Transverse colon (tissue), 4 donors: Measurements from ENCODE around the gene KLHL13. TPM values are rescaled to one million over a fixed set of nuclear protein-coding genes. Genes with fewer than 3 reads are reported as not detected.

ENCODE experiments used
- DNase-seq: peaks from one replicate; pipeline ENCODE4 v3.0.0-alpha.2; 2019
- H3K27ac ChIP-seq, 4 donors: fragments of 200-600 bp; sonication (generic); 2 replicates each; pipeline ENCODE4 v1.5.1; 2016 to 2018; ENCODE audit warnings: inconsistent platforms in 4 of 4
- H3K27me3 ChIP-seq: fragments of 200-600 bp; sonication (generic); 2 replicates; pipeline ENCODE4 v1.5.1; 2017; ENCODE audit warnings: inconsistent platforms
- H3K36me3 ChIP-seq, 4 donors: fragments of 200-600 bp; sonication (generic); 2 replicates each; pipeline ENCODE4 v1.5.1; 2017 to 2019; ENCODE audit warnings: inconsistent platforms in 4 of 4
- H3K4me1 ChIP-seq, 4 donors: fragments of 200-600 bp; sonication (generic); 2 replicates each; pipeline ENCODE4 v1.5.1; 2017 to 2020; ENCODE audit warnings: inconsistent platforms in 4 of 4
- H3K4me3 ChIP-seq, 4 donors: fragments of 200-600 bp; sonication (generic); 1 replicate in 1 of 4; 2 replicates in 3 of 4; pipeline versions ENCODE4 v1.5.1 to v1.6.1; 2017 to 2019; ENCODE audit warnings: inconsistent platforms in 4 of 4
- H3K9me3 ChIP-seq, 2 donors: fragments of 200-600 bp; sonication (generic); 2 replicates each; pipeline ENCODE4 v1.5.1; 2017 to 2019; ENCODE audit warnings: inconsistent platforms in 2 of 2
- EP300 ChIP-seq: sonication (generic); formaldehyde crosslinking; IDR thresholded peaks from one replicate; pipeline ENCODE4 v1.6.1; 2017; ENCODE audit warnings: antibody characterized with exemption, low read depth
- POLR2A ChIP-seq: fragments of 450-650 bp; IDR thresholded peaks from one replicate; pipeline ENCODE4 v1.6.1; 2016; ENCODE audit warnings: antibody characterized with exemption, mild to moderate bottlenecking, moderate library complexity
- POLR2AphosphoS5 ChIP-seq, 3 donors: sonication (generic); formaldehyde crosslinking; IDR thresholded peaks; one replicate each; pipeline ENCODE4 v1.6.1; 2016; ENCODE audit warnings: antibody characterized with exemption in 3 of 3
- WGBS, 2 donors: methylation state at CpG; one replicate each; pipeline ENCODE4 v1.1.5; 2018; ENCODE audit warnings: low coverage in 1 of 2; 5-methylcytosine and 5-hydroxymethylcytosine counted together
- in situ Hi-C, 4 donors: fragments of 200-750 bp; cut with MboI; loops; one replicate each; pipeline versions ENCODE4 v1.15.0 to v1.15.1; 2017; ENCODE audit warnings: low sequenced_read_pairs in 3 of 4, low pct_ligation_motif_present in 1 of 4, low pct_unique_long_range_greater_than_20kb in 1 of 4
- intact Hi-C: fragments of 100-400 bp; cut with DNase I; formaldehyde crosslinking; loops from one replicate; pipeline ENCODE4 v1.15.1; 2023; ENCODE audit warnings: low total_unique reads
- total RNA-seq, 4 donors: library from RNA; depleted of rRNA; stranded (reverse); fragments of >200 nt; gene quantifications; one replicate each; pipeline ENCODE4 v1.1.0, GENCODE V29; 2016
- TF ChIP-seq, protein P1 (sequence below), 5 experiments: fragments of 200-600 bp in 3 of 5; fragments of 450-650 bp in 2 of 5; sonication (generic) in 3 of 5; IDR thresholded peaks; 1 replicate in 2 of 5; 2 replicates in 3 of 5; pipeline ENCODE4 v1.5.1; 2016 to 2017; ENCODE audit warnings: antibody characterized with exemption in 5 of 5, inconsistent platforms in 3 of 5, mild to moderate bottlenecking in 2 of 5, moderate library complexity in 1 of 5

The KLHL13 gene
- total RNA-seq, 4 donors from 2014 or later: 0.20 to 7.1 (median 2.7) TPM

GRCh38 chrX:117977526-117977925 lies 139.1 kb downstream of the KLHL13 start:
- intact Hi-C loops (no loop called here), in situ Hi-C loops (loop anchor here in 1 of 4 donors (25.0 kb wide), 1 partner anchor 260 kb away; no protein-coding TSS in a partner anchor)
- peaks cover 0 to 8% (median 0%) of the 10 kb centered on the region in 4 donors for H3K4me1 ChIP-seq
- WGBS, 2 donors: 21 to 33% methylated on average over 1 of the region's 1 CpG
- H3K27me3 ChIP-seq: no peaks in the 10 kb centered on the region
- H3K9me3 ChIP-seq: no peaks in the 10 kb centered on the region
- TF ChIP-seq POLR2A (no peak), POLR2AphosphoS5 (IDR thresholded peaks at IDR 0.05) (no peak), EP300 (no peak)
- TF ChIP-seq, protein P1, sequence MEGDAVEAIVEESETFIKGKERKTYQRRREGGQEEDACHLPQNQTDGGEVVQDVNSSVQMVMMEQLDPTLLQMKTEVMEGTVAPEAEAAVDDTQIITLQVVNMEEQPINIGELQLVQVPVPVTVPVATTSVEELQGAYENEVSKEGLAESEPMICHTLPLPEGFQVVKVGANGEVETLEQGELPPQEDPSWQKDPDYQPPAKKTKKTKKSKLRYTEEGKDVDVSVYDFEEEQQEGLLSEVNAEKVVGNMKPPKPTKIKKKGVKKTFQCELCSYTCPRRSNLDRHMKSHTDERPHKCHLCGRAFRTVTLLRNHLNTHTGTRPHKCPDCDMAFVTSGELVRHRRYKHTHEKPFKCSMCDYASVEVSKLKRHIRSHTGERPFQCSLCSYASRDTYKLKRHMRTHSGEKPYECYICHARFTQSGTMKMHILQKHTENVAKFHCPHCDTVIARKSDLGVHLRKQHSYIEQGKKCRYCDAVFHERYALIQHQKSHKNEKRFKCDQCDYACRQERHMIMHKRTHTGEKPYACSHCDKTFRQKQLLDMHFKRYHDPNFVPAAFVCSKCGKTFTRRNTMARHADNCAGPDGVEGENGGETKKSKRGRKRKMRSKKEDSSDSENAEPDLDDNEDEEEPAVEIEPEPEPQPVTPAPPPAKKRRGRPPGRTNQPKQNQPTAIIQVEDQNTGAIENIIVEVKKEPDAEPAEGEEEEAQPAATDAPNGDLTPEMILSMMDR (IDR thresholded peaks at IDR 0.05): no peak
- H3K36me3 ChIP-seq: no peaks in the 10 kb centered on the region
- DNase-seq: no peak
- H3K27ac ChIP-seq: peak overlapping the region in 1 of 4 donors; percentile 29
- H3K4me3 ChIP-seq: no peak overlapping the region

- Histone ChIP-seq H3K4me1 (peaks cover 0 to 8% (median 0%) of the 10 kb centered on the region in 4 donors), H3K27me3 (no peaks in the 10 kb centered on the region), H3K9me3 (no peaks in the 10 kb centered on the region), H3K36me3 (no peaks in the 10 kb centered on the region), H3K27ac (no peak overlapping the region), H3K4me3 (no peak overlapping the region)
- in situ Hi-C loops: no loop called here
- 17 to 50% methylated on average over 1 to 4 of the region's 4 CpGs for WGBS, 2 donors
- TF ChIP-seq POLR2AphosphoS5 (IDR thresholded peaks at IDR 0.05): no peak
- no peak for TF ChIP-seq POLR2A
- TF ChIP-seq, protein P1 (IDR thresholded peaks at IDR 0.05): no peak
- no peak for TF ChIP-seq EP300
- intact Hi-C loops: no loop called here
- DNase-seq: no peak
Observed at GRCh38 chrX:117973110-117973807, 143.4 kb downstream of the KLHL13 start.

DNA sequence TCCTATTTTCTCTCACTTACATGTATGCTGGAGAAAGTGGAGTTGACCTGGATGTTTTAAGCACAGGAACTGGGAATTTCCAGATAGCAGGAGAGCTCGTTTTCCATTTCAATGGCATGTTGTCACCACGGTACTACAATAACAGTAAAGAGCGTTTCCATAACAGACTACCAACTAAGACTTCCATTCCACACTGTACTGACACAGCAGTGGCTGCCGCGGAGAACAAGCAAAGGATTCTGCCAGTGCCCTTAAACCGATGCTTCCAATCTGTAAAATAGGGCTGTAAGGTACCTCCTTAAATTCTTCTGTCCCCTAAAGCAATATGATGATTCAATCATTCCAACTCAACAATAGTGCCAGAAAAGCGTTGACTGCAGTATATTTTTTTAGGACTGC lies 143.9 kb downstream of the KLHL13 start:
- 52% methylated on average over 7 of the region's 7 CpGs; no CpG with 5 or more reads in 1 of the 2 donors for WGBS, 2 donors
- Histone ChIP-seq H3K27me3 (no peaks in the 10 kb centered on the region), H3K36me3 (no peaks in the 10 kb centered on the region), H3K27ac (no peak overlapping the region), H3K4me1 (peaks cover 0 to 4% (median 0%) of the 10 kb centered on the region in 4 donors), H3K9me3 (no peaks in the 10 kb centered on the region), H3K4me3 (no peak overlapping the region)
- DNase-seq: no peak
- TF ChIP-seq, protein P1 (IDR thresholded peaks at IDR 0.05): no peak
- no peak for TF ChIP-seq POLR2AphosphoS5 (IDR thresholded peaks at IDR 0.05)
- no peak for TF ChIP-seq POLR2A
- no peak for TF ChIP-seq EP300
- in situ Hi-C loops (no loop called here), intact Hi-C loops (no loop called here)

- no peaks in the 10 kb centered on the region for H3K27me3 ChIP-seq
- H3K4me3 ChIP-seq: no peak overlapping the region
- H3K36me3 ChIP-seq: no peaks in the 10 kb centered on the region
- intact Hi-C loops (no loop called here), in situ Hi-C loops (no loop called here)
- peak overlapping the region; percentile 28 to 43 (median 36) for H3K27ac ChIP-seq
- 42% methylated on average over 2 of the region's 2 CpGs; no CpG with 5 or more reads in 1 of the 2 donors for WGBS, 2 donors
- peaks cover 0 to 4% (median 0%) of the 10 kb centered on the region in 4 donors for H3K4me1 ChIP-seq
- no peaks in the 10 kb centered on the region for H3K9me3 ChIP-seq
- TF ChIP-seq EP300 (no peak), POLR2AphosphoS5 (IDR thresholded peaks at IDR 0.05) (no peak), POLR2A (no peak)
- TF ChIP-seq, protein P1 (IDR thresholded peaks at IDR 0.05): no peak
- no peak for DNase-seq
Observed at GRCh38 chrX:117969782-117970181, 146.8 kb downstream of the KLHL13 start.
